Sciatic nerve (tissue), 2 donors: ENCODE measurements around the gene SDCBP2. TPM values are rescaled to one million over a fixed set of nuclear protein-coding genes. Genes with fewer than 3 reads are reported as not detected.

Source experiments
- ATAC-seq: fragments of 200-7000 bp; cut with Tn5 transposase; one replicate; pipeline ENCODE4 v1.9.1; 2020; ENCODE audit warnings: mild to moderate bottlenecking, moderate library complexity
- DNase-seq: peaks from one replicate; pipeline ENCODE4 v3.0.0-alpha.2; 2020; ENCODE audit warnings: low spot score
- intact Hi-C: fragments of 100-400 bp; cut with DNase I; formaldehyde crosslinking; loops from one replicate; pipeline ENCODE4 v1.14.2; 2022
- total RNA-seq: library from RNA; stranded (reverse); fragmentation: NEBNext Ultra II Directional; extraction: Animal tissue kit (Norgen Biotek cat#: 25700); gene quantifications from one replicate; pipeline ENCODE4 v1.2.1, GENCODE V29; 2021
- donor health status: DM: no; HTN: no; CAD: no.
- donor health status: DM: no; HTN: no; CAD: no.

The SDCBP2 gene
- total RNA-seq, 1 donor from 2014 or later, result 5.9 TPM

DNA sequence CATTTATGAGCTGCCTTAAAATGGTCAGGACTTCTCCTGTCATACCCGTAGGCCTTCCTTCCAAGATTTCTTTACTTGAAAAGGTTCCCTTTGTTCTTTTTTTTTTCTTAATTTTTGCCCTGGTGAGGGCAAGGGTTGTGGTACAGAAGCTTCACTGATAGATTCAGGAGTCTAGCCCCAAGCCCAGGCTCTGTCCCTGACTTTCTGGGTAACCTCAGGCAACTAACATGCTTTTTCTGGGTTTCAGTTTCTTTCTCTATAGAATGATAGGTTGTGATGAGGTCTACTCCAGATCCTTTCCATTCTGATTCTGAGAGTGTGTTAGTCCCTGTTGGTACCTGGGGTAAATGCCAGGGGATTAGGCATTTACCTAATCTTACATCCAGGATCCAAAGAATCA, 41.6 kb downstream of the SDCBP2 start:
- DNase-seq (no peak), ATAC-seq (no peak)
- intact Hi-C loops, result no loop called here

DNA sequence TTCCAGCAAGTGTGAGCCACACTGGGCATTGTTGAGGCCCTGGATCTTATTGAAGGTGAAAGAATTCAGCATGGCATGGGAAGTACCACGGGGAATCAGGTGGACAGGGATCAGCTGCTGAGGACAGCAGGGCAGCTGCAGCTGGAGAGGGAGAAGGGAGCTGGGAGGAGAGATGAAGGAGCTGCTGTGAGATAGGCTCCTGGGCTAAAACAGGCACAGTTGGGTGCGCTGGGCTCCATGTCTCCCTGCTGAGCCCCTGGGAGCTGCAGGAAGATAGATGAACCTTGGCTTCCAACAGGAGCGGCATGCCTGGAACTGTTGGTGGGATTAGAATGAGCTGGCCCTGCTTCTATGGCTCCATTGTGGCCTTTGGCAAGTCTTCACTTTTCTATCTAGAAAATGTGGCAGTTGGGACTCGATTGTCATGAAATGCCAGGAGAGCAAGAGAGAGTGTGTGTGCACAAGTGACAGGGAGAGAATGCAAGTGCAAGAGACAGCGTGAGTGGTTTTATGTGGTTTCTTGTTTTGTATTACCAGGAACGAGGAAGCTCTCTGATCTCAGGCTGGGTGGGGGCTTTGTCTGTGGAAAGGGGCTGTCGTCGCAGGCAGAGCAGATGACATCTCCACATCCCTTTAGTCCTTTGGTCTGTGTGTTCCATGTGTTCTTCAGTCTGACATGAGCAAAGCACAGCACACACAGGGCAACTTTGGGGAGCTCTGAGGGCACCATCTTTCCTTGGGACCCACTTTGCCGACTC, 42.5 kb downstream of the SDCBP2 start:
- ATAC-seq, result no peak
- intact Hi-C loops, result no loop called here
- DNase-seq, result no peak

DNA sequence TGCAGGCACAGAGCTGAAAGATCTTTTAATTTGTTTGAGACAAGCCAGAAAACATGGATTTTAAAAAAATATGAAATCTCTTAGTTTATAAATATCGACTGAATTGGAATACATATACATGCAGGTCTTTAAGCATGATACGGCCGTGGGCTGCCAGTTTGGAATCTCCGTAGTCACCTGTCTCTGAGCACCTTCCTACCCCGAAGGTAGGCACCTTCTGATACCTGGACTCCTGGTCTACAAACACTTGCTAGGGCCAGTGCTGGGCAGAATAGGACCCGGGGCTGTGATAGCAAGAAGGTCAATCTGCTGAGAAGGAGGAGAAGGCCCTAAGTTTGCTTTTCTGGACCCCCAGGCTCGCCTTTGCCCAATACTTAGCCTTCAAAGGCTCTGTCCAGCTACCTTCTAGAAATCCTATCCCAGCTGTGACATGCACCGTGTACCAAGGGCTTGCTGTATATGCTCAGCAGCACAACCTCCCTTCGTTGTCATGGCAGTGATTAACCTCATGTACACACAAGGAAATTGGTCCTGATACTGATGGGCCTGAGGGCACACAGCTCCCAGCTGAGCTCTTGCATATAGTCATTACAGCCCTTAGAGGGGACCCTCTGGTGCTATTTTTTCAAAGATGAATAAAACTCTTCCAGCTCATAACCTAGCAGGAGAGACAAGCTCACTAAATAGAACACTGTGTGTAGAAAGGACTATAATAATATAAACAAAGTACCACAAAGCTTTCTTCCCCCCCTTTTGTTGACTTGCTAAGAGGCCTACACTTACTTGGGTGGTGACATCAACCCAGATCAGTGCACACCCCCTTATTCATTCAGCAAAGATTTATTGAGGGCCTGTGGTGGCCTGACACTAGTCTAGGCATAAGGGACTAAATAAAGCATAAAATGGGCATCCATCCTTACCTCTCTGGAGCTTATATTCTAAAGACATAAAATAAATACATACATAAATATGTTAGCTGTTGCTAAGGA, 45.1 kb downstream of the SDCBP2 start:
- DNase-seq, result no peak
- intact Hi-C loops, result no loop called here

DNA sequence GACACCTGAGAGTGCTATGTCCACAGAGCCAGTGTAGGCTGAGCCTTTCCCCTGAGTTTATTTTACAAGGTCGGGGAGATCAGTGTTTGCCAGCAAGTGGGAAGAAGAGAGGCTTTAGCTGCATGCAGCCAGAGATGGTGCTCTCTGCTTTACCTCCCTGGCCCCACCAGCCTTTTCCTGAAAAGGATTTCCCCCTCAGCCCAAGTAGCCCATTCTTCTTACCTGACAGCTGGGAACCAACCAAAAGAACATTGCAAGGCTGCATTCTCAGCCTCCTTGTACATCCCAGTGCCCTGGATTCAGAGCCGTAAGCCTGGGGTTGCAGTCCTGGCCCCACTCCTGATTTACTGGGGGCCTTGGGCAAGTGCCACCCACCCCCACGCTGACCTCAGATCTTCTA, 46.0 kb downstream of the SDCBP2 start:
- no peak for DNase-seq
- no peak for ATAC-seq
- intact Hi-C loops, result no loop called here

More for the DNA sequence above, 45.1 kb downstream of the SDCBP2 start:
- ATAC-seq, result no peak

DNA sequence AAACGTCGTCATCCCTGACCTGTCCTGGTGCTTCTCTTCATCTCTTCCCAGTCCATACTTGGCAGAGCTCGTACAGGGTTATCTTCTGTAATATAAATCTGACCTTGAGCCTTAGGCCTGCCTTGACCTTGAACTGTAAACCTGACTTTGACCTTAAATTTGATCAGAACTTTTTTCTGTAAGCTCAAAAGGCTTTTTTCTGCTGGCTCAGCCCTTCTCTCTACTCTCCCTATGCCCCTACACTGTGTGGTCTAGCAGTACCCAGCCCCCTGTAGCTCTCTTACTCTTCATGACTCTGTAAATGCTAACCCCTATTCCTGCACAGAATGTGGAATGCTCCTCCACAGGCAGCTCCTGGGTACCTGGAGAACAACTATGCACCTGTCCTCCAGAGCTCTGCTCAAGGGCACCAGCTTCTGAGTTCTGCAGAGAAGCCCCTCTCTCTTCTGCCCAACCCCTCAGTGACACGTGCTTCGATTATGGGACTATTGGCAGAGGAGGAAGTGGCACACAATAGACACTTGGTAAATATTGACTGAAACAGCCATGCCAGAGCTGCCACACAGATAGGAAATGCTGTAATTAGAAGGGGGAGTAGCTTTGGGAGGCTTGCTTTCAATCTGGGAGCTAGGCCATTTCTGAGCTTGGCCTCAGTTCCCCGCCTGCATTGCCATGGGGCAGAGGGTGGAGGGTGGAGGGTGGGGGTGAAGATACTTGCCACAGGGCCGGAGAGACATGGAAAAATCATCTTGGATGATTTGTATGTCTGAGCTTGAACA, 47.5 kb downstream of the SDCBP2 start:
- ATAC-seq (no peak), DNase-seq (no peak)
- intact Hi-C loops, result no loop called here

DNA sequence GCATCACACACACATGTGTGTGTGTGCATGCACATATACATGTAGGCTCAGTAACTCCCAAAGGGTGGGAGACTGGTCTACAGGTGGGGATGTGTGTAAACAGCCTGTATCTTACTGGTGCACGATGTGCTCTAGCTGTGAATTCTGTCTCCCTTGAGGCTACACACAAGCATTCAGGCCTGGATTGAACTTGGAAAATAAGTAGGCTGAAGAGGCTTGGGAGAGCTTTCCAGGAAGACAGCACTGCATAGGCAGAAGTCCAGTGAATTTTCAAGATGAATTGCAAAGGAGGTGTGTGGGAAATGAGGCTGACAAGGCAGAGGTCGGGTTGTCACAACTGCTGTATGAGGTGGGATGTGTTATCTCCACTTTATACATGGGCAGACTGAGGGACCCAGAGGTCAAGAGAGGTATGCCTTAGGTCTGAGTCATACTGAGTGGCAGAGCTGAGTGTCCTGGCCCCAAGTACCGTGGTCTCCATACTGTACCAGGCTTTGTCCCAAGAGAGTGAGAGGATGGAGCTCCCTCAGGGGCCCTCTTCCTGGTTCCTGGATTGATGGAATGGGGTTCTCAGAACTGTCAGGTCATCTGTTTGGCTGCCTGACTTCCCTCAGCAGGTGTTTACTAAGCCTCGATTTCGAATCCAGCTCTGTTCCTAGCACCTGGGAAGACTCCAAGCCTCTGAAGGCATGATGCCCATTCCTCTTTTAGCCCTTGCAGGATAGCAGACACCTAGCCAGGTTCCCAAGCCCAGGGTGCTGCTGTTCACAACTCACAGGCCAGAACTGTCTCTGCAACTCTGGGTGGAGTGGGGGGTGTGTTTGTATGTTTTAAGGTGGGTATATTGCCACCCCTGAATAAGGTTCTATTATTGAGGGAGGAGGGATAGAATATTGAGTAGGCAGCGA, 48.5 kb downstream of the SDCBP2 start:
- ATAC-seq, result no peak
- intact Hi-C loops, result no loop called here
- DNase-seq, result no peak

DNA sequence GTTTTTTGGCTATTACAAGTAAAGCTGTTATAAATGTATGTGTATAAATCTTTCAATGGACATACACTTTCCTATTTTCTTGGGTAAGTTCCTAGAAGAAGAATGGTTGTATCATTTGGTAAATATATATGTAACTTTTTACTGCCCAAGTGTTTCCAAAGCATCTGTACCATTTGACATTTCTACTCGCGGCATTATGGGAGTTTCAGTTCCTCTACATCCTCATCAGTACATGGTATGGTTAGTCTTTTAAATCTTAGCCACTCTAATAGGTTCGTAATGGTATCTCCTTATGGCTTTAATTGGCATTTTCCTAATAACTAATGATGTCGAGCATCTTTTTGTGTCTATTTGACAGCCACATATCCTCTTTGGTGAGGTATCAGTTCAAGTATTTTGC, 49.9 kb downstream of the SDCBP2 start:
- no peak for DNase-seq
- no peak for ATAC-seq
- intact Hi-C loops, result no loop called here

DNA sequence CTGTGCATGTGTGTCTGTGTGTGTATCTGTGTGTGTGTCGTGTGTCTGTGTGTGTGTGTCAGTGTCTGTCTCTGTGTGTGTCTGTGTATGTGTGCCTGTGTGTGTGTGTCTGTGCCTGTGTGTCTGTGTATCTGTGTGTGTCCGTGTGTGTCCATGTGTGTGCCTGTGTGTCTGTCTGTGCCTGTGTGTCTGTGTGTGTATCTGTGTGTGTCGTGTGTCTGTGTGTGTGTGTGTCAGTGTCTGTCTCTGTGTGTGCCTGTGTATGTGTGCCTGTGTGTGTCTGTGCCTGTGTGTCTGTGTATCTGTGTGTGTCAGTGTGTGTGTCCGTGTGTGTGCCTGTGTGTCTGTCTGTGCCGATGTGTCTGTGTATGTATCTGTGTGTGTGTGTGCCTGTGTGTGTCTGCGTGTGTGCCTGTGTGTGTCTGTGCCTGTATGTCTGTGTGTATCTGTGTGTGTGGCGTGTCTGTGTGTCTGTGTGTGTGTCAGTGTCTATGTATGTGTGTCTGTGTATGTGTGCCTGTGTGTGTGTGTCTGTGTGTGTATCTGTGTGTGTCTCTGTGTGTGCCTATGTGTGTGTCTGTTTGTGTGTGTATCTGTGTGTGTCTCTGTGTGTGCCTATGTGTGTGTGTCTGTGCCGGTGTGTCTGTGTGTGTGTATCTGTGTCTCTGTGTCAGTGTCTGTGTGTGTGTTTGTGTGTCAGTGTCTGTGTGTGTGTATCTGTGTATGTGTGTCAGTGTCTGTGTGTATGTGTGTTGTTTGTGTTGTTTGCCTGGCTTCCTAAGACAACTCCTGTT, 51.2 kb downstream of the SDCBP2 start:
- intact Hi-C loops, result no loop called here
- no peak for ATAC-seq
- no peak for DNase-seq

DNA sequence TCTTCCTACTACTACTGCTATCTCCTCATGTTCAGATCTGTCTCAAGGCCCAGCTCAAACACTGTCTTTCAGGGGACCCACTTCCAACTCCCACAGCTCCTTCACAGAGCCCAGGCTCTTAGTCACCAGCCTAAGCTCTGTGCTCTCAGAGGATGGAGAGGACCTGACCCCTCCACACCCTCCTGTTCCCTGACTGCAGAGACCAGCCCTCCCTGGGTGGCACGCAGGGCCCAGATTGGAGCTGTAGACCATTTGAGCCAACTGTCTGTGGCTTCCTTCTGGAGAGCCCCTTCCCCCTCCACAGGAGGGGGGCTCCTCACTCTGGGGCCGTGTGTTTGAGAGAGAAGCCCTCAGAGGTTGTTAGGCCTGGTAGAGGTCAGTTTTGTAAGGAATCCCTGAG, 53.0 kb downstream of the SDCBP2 start:
- no peak for DNase-seq
- intact Hi-C loops, result no loop called here
- ATAC-seq, result no peak

DNA sequence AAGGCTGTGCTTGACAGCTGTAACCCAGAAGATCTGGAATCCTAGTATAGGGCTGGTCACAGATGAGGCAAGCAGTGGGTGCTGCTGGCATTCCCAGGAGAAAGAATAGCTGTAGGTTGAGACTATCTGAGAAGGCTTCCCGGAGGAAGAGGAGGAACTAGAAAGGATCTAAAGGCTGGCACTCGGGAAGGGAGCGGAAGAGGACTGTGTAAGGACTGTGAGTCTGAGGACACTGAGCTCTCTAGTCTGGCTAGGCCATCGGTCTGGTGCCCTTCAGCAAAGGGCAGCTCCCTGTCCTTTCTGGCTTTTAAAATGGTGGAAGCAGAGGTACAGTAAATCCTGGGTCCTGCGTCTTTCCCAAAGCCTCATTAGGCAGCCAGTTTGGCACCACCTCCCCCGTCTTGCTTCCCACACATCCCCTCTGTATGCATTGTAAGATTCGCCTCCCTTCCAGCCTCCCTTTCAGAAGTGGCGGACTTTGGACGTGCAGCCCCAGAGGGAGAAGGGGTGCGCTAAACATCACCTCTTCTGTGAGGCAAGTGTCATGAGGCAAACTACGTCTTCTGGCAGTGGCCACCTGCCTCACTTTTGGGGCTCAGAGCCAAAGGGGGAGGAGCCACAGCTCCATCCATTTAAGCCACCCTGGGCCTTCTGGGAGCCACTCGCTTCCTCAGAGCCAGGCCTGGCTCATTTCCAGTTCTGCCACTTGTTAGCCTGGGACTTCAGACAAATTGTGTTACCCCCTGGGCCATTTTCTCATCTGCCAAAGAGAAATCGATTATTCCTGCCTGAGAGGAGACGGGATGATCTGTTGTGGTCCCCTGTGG, 54.2 kb downstream of the SDCBP2 start:
- no peak for DNase-seq
- intact Hi-C loops, result no loop called here
- no peak for ATAC-seq

DNA sequence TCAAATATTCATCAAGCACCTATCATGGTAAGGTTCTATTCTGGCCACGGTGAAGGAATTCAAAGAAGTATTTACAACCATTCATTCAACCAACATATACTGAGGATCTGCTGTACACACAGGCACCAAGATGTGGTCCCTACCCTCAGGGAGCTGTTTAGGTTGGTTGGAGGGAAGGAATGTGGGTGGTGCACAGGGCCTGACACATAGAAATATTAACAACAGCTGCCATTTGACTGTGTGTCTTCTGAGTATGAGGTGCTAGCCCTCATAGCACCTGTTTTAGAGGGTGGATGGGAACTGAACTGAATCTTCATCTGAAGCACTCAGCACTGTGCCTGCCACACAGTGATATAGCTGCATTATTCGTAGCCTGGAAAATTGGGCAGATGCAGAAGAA, 55.6 kb downstream of the SDCBP2 start:
- intact Hi-C loops, result no loop called here
- ATAC-seq (no peak), DNase-seq (no peak)

DNA sequence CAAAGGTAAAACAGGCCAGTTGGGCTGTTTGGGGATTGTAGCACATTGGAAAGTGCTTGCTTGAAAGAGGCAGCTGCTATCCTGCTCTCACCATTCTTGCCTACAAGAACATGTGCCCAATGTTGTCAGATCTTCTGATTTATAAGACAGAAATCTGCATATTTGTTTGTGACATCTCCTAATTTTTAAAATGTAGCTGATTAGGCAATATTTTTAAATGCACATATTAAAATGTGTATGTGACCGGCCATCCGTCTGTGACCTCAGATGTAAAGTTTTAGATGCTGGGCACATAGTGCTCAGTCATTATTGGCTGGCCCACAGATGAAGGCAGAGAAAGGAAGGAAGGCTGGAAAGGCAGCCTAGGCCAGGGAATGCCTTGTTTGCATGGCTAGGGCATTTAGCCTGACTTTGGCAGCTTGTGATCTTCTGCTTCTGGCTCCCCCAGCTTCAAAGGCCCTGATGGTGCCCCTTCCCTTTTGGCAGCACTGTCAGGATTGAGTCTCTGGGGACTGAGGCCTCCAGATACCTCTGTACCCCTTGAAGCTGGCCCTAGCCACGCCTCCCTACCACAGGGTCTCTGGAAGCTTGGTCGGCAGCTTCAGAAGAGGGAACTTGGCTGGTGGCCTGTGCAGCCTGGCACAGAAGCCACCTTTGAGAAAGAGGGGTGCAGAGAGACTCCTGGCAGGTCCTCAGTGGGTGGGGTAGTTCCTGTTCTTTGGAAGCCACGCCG, 56.4 kb downstream of the SDCBP2 start:
- intact Hi-C loops, result no loop called here

DNA sequence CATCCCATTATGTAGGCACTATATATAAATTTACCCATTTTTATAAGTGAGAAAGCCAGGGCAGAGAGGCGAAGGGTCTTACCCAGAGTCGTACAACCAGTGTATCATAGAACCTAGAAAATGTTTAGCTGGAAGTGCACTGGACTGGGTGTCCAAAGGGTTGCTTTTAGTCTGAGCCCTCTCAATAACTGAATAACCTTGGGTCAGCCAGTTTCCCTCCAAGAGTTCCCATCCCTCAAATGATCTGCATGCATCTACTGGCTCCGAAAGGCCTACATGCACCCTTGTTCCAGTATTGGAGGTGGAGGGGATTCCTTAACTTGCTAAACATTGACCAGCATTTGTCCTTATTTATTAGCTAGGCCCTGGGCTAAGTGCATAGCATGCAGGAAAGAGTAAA, 59.1 kb downstream of the SDCBP2 start:
- DNase-seq (no peak), ATAC-seq (no peak)
- intact Hi-C loops, result no loop called here

More for the DNA sequence above, 56.4 kb downstream of the SDCBP2 start:
- DNase-seq (no peak), ATAC-seq (no peak)

DNA sequence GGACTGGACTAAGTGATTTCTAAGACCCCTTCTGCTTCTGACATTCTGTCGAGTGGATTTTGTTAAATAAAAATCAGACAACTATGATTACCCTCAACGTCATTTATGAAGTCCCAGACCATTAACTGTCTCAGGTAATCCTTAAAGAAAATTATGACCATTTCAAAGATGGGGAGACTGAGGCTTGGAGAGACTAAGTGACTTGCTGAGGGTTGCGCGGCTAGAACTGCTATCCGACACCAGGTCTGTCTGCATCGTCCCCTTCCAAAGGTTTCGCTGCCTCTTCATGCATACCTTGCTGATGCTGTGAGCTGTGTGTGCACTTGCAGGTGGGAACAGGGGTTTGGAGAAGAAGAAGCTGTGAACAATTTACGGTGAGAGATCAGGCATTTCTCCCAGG, 59.7 kb downstream of the SDCBP2 start:
- DNase-seq (no peak), ATAC-seq (no peak)
- intact Hi-C loops, result no loop called here

DNA sequence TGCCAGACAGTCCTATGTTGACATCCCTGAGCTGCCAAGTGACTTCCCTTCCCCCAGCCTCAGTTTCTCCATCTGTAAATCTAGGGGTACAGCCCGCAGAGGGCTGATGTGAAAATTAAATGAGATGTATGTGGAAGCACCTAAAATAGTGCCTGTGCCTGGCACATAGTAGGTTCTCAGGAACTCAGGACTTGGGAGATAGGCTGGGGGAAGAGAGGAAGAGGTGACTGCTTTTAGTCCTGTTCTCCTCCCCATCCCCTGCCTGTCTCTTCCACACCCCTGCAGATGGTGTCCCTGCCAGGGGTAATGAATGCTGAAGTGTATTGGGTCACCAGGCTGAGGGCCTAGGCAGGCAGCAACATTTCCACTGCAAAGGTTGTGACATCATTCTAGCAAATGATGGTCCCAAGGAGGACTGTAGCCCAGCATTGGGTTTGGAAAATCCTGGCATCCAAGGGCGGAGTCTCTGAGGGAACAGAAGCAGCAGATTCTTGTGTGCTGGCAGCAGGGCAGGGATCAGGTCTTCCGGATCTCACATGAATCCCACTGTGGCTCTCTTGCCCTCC, 61.0 kb downstream of the SDCBP2 start:
- no peak for DNase-seq
- intact Hi-C loops, result no loop called here
- no peak for ATAC-seq

DNA sequence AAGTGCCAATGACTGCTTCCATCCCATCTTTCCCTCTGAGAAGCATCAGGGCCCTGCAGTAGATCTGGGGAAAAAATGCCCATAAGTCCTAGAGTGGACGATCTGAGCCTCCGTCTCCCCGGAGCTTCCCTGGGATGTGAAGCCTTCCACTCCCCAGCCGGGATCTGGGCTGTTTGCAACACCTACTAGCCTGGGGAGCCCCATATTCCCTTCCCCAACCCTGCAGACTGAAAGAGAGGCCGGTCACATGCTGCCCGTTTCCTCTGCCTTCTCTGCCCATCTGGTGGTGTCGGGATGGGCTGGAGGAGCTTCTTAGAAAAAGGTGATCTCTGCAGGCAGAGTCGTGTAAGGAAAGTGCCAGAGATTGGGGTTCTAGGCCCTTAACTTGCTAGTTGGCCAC, 61.8 kb downstream of the SDCBP2 start:
- intact Hi-C loops, result no loop called here
- no peak for DNase-seq
- no peak for ATAC-seq
